Stimulated activated naive CD8-positive, alpha-beta T cell treated with anti-CD3 and anti-CD28 coated beads, Interleukin-15, amount 100 ng/mL, for 72 hours (primary cell): ENCODE measurements around the gene AKAP8.
"Not testable (repeated sequence)": the region's sequence is repeated elsewhere in the genome, so short reads cannot be mapped to it uniquely, and the experiment has no call there.

Experiments
- ATAC-seq: fragments of 150-1000 bp; cut with Tn5 transposase; 2 replicates; pipeline ENCODE4 v1.10.0; 2021; ENCODE audit warnings: mild to moderate bottlenecking, moderate library complexity
- DNase-seq, 2 donors: peaks; one replicate each; pipeline ENCODE4 v3.0.0; 2021 to 2022
- H3K27ac Mint-ChIP-seq, 2 donors: one replicate each; pipeline ENCODE4 v1.8.0; 2022; ENCODE audit warnings: mild to moderate bottlenecking in 2 of 2, mixed read lengths in 2 of 2, moderate library complexity in 2 of 2
- H3K27me3 Mint-ChIP-seq: one replicate; pipeline ENCODE4 v1.8.0; 2022; ENCODE audit warnings: mixed read lengths
- H3K4me1 Mint-ChIP-seq: one replicate; pipeline ENCODE4 v1.8.0; 2022; ENCODE audit warnings: mild to moderate bottlenecking, mixed read lengths
- H3K4me3 Mint-ChIP-seq, 2 donors: one replicate each; pipeline ENCODE4 v1.8.0; 2022; ENCODE audit warnings: mild to moderate bottlenecking in 2 of 2, mixed read lengths in 2 of 2, moderate library complexity in 1 of 2
- H3K9me3 Mint-ChIP-seq, 2 donors: one replicate each; pipeline ENCODE4 v1.8.0; 2022; ENCODE audit warnings: mixed read lengths in 2 of 2

The AKAP8 gene

DNA sequence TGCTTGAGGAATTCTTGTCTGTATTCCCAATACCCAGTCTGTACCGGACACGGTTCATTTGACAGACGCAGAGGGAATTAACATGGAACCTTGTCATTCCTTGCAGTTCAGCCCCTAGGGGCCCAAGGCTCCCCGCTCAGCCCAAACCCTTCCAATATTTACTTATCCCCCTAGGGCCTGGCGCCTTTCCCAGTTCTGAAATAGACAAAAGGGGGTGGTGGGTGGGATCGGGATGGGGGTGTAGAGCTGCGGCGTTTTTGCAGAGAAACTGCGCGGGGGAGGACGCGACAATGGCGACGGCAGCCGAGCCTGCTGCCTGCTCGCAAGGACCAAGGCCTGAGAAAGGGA lies 38.6 kb upstream of the AKAP8 start:
- Mint-ChIP-seq H3K9me3 (peaks cover 0 to 6% of the 10 kb centered on the region in 2 donors), H3K27ac (peak overlapping the region; percentile 99), H3K4me1 (peaks cover 55% of the 10 kb centered on the region), H3K27me3 (no peaks in the 10 kb centered on the region), H3K4me3 (peak overlapping the region; percentile 97 to 98)
- DNase-seq (no peak), ATAC-seq (no peak)

DNA sequence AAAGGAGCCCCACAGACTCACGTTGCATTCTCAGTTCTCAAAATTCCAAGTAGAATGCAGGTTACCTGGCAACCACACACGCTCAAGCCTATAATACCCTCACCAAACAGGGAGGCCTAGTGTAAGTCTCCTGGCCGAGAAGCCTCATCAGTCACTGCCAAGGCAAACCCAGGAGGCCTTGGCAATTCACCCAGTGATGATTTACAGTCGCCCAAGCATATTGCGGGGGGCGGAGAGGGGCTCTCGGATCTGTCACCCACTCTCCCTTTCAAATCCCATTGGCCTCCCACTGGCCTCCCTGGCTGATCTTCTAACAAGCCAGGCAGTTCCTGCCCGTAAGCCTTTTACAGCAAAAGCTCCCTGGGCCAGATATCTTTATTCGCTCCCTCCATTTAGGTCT lies 38.1 kb upstream of the AKAP8 start:
- H3K4me3 Mint-ChIP-seq, result peak overlapping the region; percentile 97 to 98
- no peaks in the 10 kb centered on the region for H3K27me3 Mint-ChIP-seq
- H3K27ac Mint-ChIP-seq, result peak overlapping the region; percentile 99
- DNase-seq, result no peak
- peaks cover 60% of the 10 kb centered on the region for H3K4me1 Mint-ChIP-seq
- ATAC-seq, result no peak
- H3K9me3 Mint-ChIP-seq, result peaks cover 0 to 1% of the 10 kb centered on the region in 2 donors

DNA sequence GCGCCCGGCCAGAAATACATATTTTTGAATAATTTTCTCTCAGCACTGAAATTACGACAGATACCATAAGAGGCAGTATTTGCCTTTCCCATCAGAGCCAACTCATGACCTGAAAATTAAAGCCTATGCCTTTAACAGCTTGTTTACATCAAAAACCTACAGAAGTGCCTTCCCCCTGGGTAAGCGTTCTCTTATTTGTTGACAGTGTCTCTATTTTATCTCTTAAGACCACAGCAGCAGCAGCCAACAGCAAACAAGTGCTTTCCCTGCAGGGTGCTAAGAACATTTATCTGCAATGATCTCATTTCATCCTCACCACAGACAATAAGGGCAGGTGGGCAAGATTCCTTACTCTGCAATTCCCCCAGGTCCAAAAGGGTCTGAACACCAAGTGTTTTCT lies 33.2 kb upstream of the AKAP8 start:
- DNase-seq (no peak), ATAC-seq (no peak)
- H3K27me3 Mint-ChIP-seq, result no peaks in the 10 kb centered on the region
- peaks cover 62% of the 10 kb centered on the region for H3K4me1 Mint-ChIP-seq
- H3K9me3 Mint-ChIP-seq, result no peaks in the 10 kb centered on the region
- no peak overlapping the region for H3K4me3 Mint-ChIP-seq
- peak overlapping the region in 1 of 2 donors; percentile 8 for H3K27ac Mint-ChIP-seq

DNA sequence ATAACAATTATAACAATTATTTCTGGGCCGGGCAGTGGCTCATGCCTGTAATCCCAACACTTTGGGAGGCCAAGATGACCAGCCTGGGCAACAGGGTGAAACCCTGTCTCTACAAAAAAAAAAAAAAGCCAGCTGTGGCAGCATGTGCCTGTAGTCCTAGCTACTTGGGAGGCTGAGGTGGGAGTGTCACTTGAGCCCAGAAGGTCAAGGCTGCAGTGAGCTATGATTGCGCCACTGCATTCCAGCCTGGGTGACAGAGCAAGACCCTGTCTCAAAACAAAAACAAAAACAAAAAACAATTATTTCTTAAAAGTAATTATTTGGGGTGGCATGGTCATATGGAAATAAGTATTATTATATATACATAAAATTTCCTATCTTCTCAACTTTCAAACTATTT lies 31.8 kb upstream of the AKAP8 start:
- not testable (repeated sequence) for H3K4me3 Mint-ChIP-seq, H3K27me3 Mint-ChIP-seq, H3K9me3 Mint-ChIP-seq, ATAC-seq, DNase-seq
- Mint-ChIP-seq H3K27ac (peak overlapping the region in 1 of 2 donors; percentile 64), H3K4me1 (peaks cover 52% of the 10 kb centered on the region)

DNA sequence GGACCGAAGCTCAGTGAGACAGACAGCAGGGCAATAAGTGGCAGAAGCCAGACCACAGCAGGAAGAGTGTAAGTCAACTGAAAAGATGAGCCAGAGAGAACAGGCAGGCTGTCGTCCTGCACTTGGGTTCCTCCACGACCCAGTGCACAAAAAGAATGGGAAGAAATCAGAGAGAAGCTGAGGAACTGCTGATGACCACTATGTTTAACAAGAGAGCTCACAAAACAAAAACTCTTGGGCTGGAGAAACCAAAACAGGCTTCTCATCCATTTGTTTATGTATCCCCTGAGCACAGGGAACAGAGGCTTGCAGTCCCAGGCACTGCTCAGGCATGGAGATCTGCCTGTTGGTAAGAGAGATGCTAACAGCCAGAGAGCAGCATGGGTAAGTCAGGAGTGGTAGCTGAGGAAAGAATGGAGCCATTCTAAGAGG lies 25.2 kb upstream of the AKAP8 start:
- H3K9me3 Mint-ChIP-seq, result no peaks in the 10 kb centered on the region
- H3K27ac Mint-ChIP-seq, result peak overlapping the region; percentile 63 to 67
- H3K4me3 Mint-ChIP-seq, result no peak overlapping the region
- no peak for ATAC-seq
- no peaks in the 10 kb centered on the region for H3K27me3 Mint-ChIP-seq
- H3K4me1 Mint-ChIP-seq, result peaks cover 44% of the 10 kb centered on the region
- DNase-seq, result no peak

DNA sequence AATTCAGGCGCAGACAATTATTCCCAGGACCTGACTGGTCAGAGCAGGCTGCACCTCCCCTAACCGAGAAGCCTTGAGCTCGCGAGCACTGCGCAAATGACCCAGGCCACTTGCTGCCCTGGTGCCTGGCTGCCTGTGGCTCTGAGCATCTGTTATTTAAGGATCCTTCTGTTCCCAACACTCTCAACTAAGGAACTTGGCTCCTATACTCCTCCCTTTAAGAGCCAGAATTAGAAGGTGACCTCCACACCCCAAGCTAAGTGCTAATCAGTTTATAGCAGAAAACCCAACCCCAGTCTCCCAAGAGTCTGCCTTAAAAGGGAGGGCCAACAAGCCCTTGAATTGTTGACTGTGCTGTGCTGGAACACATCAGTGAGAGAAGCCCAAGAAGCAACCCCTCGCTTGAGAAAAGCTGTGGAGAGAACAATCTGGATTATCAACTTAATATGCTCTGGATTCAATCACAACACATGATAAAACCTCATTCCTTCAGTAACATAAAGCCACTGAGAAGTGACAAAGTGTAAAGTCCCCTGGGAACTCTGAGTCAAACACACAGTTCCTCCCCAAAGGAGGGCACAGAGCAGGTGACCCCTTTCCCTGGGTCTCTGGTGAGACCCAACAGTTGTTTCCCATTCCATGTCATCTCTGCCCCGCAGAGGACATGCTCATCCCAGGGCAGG lies 24.7 kb upstream of the AKAP8 start:
- ATAC-seq, result no peak
- H3K4me3 Mint-ChIP-seq, result no peak overlapping the region
- no peaks in the 10 kb centered on the region for H3K27me3 Mint-ChIP-seq
- DNase-seq, result no peak
- no peaks in the 10 kb centered on the region for H3K9me3 Mint-ChIP-seq
- peak overlapping the region; percentile 63 to 67 for H3K27ac Mint-ChIP-seq
- peaks cover 39% of the 10 kb centered on the region for H3K4me1 Mint-ChIP-seq

DNA sequence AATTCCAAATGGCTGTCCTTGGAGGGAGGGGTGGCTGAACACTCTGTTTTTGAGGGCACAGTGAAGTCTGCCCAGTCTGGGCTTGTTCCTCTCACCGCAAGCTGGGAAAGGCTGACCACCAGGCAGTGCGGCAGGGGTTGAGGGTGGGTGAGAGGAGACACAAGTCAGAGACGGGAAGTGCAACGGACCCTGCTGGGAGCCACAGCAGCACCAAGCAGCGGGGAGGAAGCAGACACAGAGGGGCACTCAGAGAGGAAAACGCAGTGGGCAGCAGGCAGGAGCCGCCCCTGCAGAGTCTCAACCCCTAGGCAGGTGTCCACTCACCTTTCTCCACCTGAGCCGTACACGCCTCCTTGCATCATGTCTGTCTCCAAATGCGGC lies 23.6 kb upstream of the AKAP8 start:
- no peak overlapping the region for H3K27ac Mint-ChIP-seq
- peaks cover 30% of the 10 kb centered on the region for H3K4me1 Mint-ChIP-seq
- H3K9me3 Mint-ChIP-seq, result no peaks in the 10 kb centered on the region
- ATAC-seq (no peak), DNase-seq (no peak)
- H3K27me3 Mint-ChIP-seq, result no peaks in the 10 kb centered on the region
- no peak overlapping the region for H3K4me3 Mint-ChIP-seq

DNA sequence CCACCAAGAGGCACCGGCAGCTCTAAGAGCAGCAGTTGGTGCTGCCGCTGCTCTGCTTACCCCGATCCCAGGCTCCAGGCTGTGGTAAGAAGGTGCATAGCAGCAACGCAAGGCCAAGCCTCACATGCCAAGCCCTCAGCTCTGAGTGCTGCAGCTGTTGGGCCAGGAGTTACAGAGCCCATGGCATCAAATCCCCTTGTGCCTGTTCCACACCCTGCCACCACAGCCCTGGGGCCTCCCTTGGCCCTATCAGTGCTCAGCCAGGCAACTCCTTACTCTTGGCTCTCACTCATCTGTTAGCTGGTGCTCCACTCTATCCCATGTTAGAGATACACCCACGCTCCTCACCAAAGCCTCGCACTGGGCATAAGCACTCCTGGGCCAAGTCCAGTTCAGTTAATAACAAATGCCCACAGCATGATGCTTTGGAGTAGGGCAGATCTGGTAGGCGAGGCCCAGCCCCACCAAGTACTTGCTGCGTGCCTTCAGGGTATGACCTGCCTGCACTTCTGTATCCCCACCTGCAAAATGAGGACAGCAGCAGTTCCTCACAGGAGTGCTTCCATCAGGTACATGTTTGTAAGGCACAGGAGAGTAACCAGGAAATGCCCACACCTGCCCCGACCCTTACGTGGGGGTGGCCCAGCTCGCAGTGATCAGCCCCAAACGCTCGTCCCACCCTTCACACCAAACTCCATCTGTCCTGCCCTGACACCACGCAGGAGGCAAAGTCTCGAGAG lies 23.0 kb upstream of the AKAP8 start:
- no peaks in the 10 kb centered on the region for H3K9me3 Mint-ChIP-seq
- ATAC-seq (no peak), DNase-seq (no peak)
- H3K27ac Mint-ChIP-seq, result no peak overlapping the region
- H3K4me3 Mint-ChIP-seq, result no peak overlapping the region
- no peaks in the 10 kb centered on the region for H3K27me3 Mint-ChIP-seq
- peaks cover 32% of the 10 kb centered on the region for H3K4me1 Mint-ChIP-seq

DNA sequence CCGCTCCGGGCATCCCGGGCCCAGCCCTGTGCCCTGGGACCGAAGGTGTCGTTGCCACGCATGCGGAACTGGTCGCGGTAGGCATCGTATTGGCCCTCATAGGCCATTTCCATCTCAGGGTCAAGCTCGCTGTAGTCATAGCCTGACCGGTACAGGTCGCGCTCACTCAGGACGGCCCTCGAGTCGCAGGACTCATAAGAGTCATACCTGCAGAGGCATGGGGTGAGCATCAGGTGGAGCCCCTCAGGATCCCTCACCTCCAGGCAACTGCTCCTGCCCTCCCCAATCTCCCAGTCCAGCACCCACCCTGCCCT lies 21.8 kb upstream of the AKAP8 start:
- Mint-ChIP-seq H3K9me3 (no peaks in the 10 kb centered on the region), H3K27ac (no peak overlapping the region), H3K4me1 (peaks cover 40% of the 10 kb centered on the region), H3K4me3 (no peak overlapping the region), H3K27me3 (no peaks in the 10 kb centered on the region)
- DNase-seq, result no peak
- no peak for ATAC-seq

DNA sequence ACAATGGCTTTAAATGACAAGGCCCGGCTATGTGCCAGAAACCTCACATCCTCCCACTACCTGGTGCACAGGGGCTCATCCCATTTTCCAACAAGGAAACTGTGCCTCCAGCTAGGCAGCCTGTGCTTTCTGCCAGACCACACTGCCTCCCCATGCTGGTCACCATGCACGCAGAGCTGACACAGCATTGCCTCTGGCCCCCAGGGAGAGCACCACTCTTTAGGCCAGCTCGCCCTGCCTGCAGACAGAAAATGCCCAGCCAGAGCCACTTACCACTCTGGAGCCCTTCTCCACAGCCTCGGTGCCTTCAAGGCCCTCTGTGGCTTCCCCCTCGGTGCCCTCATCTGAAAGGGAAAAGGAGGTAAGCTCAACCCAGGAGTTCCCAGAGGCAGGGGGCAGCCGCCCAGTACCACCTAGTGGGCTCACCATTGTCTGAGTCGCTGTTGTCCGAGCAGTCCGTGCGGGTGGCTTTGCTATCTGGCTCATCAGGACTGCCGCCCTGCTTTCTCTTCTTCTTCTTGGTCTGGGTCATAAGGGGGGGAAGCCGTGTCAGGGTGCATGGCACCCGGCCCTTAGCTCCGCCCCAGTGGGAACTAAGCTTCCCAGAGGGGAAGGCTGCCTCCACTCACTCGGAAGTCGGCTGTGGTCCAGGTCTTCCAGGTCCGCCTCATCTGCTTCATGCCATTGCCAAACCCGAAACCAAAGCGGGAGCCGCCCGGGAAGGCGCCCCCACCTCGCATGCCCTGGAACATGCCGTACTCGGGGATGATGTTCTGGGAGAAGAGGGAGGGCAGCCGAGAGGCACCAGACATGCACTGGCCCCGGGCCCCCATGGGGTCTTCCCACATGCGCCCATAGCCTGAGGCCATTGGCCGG lies 21.2 kb upstream of the AKAP8 start:
- Mint-ChIP-seq H3K9me3 (no peaks in the 10 kb centered on the region), H3K4me1 (peaks cover 37% of the 10 kb centered on the region)
- ATAC-seq, result no peak

DNA sequence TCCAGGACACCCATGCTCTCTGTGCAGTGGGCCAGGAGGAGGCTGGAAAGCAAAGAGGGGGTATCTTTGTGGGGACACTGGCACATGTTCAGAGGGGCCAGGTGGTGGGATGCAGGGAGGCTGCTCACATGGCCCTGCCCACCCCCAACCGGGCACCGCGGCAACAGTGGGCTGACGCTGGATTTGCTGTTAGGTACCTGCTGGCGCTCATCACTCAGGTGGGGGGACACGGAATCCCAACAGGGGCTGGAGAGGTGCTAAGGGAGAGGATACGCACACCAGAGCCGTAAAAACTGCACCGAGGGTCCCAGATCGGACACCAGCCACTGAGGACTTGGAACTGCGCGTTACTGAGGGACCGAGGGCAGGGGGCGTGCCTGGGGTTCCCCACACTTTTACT lies 20.0 kb upstream of the AKAP8 start:
- no peaks in the 10 kb centered on the region for H3K27me3 Mint-ChIP-seq

More for the DNA sequence above, 21.2 kb upstream of the AKAP8 start:
- no peak for DNase-seq
- H3K27me3 Mint-ChIP-seq, result no peaks in the 10 kb centered on the region
- H3K4me3 Mint-ChIP-seq, result no peak overlapping the region
- no peak overlapping the region for H3K27ac Mint-ChIP-seq

DNA sequence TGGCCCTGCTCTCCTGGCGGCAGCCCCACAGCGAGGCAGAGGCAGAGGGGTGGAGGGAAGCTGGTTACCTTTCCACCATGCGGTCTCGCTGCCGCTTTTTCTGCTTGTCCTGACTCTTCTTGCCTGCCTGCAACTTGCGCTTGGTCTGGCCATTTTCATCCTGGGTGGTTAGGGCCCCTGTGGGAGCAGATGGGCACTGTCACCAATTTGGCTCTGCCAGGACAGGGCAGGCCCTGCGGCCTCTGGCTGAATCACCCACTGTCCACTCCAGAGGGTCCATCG lies 19.6 kb upstream of the AKAP8 start:
- Mint-ChIP-seq H3K4me1 (peaks cover 24% of the 10 kb centered on the region), H3K27ac (no peak overlapping the region)
- no peak for ATAC-seq

More for the DNA sequence above, 20.0 kb upstream of the AKAP8 start:
- no peaks in the 10 kb centered on the region for H3K9me3 Mint-ChIP-seq
- no peak overlapping the region for H3K4me3 Mint-ChIP-seq
- DNase-seq (no peak), ATAC-seq (no peak)
- no peak overlapping the region for H3K27ac Mint-ChIP-seq
- peaks cover 26% of the 10 kb centered on the region for H3K4me1 Mint-ChIP-seq

DNA sequence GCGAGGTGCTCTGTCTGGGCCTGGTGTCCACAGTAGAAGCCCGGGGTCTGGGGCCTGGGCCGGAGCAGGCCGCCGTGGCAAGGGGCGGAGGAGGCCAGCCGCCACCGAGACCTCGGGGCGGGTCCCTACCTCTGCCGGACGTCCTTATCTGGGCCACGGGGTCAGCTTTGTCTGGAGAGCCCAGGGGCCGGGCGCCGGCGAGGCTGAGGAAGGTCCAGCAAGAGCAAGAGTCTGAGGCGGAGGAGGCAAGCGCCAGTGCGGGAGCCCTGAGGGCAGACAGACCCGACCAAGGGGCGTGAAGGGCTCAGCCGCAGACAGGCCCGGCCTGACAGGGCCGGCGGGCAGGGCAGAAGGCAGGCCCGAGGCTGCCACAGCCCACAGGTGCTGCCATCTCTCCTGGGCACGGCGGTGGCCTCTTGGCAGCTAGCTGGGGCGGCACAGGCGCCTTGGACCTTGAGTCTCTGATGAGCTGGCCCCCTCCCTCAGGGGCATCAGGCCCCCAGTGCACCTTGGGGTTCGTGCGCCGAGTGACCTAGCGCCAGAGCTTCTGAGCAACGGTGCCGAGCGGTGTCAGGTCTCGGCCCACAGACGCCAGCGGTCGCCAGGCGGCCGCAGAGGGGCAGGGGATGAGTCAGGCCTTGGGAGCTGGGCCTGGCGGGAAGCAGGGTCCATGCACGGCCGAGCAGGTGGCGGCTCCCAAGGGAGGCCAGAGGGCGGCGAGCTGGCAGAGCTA lies 19.1 kb upstream of the AKAP8 start:
- no peak overlapping the region for H3K4me3 Mint-ChIP-seq
- peaks cover 27% of the 10 kb centered on the region for H3K4me1 Mint-ChIP-seq
- H3K27ac Mint-ChIP-seq, result no peak overlapping the region
- H3K9me3 Mint-ChIP-seq, result no peaks in the 10 kb centered on the region
- no peaks in the 10 kb centered on the region for H3K27me3 Mint-ChIP-seq
- ATAC-seq (peak; percentile 33), DNase-seq (no peak)

More for the DNA sequence above, 19.6 kb upstream of the AKAP8 start:
- no peak for DNase-seq
- Mint-ChIP-seq H3K27me3 (no peaks in the 10 kb centered on the region), H3K4me3 (no peak overlapping the region), H3K9me3 (no peaks in the 10 kb centered on the region)

DNA sequence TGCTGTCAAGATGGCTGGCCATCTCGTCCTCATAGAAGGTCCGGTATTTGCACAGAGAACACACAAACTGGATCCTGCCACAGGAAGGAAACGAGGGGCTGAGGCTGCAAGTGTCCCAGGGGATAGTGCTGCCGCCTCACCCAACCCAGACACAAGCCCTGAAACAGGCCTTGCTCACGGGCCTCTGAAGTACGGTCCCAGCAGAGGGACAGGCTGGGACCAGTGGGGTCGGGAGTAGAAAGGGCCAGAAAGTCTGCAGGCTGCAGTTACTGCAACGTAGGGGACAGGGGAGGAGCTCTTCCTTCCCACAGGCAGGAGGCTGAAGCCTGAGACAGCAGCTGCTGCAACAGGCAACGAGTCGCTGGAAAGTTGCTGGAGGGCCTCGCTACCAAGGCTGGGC lies 18.2 kb upstream of the AKAP8 start:
- peak overlapping the region in 1 of 2 donors; percentile 76 for H3K27ac Mint-ChIP-seq
- ATAC-seq, result no peak
- H3K4me1 Mint-ChIP-seq, result peaks cover 27% of the 10 kb centered on the region
- no peak overlapping the region for H3K4me3 Mint-ChIP-seq
- DNase-seq, result no peak
- no peaks in the 10 kb centered on the region for H3K9me3 Mint-ChIP-seq
- no peaks in the 10 kb centered on the region for H3K27me3 Mint-ChIP-seq

DNA sequence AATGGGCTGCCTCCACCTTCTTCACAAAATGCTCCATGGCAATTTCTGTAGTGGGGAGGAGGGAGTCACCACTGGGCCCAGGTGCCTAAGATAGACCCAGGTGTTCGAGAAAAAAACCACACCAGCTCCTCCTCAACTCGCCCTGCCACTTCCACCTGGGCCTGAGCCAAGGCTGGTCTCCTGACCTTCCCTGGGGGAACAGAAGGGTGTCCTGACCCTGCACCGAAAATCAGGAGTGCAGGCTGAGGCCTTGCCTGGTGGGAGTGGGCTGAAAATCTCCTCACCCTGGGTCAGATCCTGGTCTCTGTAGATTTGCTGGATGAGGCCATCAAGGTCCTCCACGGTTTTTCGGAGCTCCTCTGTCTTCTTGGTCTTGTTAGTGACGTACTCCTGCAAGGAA lies 17.6 kb upstream of the AKAP8 start:
- Mint-ChIP-seq H3K4me3 (no peak overlapping the region), H3K27ac (peak overlapping the region in 1 of 2 donors; percentile 85), H3K27me3 (no peaks in the 10 kb centered on the region), H3K4me1 (peaks cover 27% of the 10 kb centered on the region), H3K9me3 (no peaks in the 10 kb centered on the region)
- ATAC-seq (no peak), DNase-seq (no peak)
